Activated T-cell treated with anti-CD3 and anti-CD28 coated beads for 4 hours (primary cell): ENCODE results near the gene PDE5A.
"Not testable (repeated sequence)": the region's sequence is repeated elsewhere in the genome, so short reads cannot be mapped to it uniquely, and the experiment has no call there.

Source experiments
- DNase-seq: peaks from one replicate; pipeline ENCODE4 v3.0.0-alpha.2; 2020

The PDE5A gene

DNA sequence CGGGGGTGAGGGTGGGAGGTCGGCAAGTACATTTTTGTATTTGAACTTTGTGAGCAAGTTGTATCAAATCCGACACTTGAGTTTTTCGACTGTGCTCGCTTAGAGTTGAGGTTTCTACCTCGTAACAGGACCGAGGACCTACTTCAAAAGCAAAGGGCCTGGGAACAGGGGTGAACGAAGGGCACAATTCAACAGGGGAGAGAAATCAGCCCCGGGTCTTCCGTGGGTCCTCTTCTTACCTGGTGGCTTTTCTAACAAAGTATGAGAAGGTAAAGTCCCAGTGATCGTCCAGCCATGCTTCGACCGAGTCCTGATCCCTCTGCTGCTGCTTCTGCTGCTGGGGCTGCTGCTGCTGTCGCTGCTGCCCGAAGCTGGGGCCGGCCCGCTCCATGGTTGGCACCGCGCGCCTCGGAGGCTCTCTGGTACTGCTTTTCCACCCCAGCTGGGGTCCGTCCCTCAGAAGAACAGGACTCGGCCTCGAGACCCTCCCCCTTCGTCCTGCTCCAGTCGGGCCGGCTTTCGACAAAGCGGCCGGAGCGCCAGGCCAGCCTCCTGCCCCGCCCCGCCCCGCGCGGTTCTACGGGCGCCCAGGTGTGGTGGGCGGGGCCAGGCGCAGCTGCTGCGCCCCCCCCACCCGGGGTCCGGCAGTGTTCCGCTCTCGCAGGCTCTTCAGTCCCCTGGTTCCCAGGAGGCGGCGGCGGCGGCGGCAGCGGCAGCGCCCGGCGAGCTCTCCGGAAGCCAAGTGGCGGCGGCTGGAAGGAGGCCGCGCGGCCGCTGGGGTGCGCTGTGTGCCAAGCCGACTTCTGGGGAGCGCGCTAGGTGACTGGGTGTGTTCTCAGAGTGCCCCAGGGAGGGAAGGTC lies at the start of gene PDE5A:
Gene PDE5A (minus strand): TSS at position 524 of the 861 bp plus-strand sequence. CDS start 133 bp downstream, at position 391.
- DNase-seq, result peak; percentile 57

DNA sequence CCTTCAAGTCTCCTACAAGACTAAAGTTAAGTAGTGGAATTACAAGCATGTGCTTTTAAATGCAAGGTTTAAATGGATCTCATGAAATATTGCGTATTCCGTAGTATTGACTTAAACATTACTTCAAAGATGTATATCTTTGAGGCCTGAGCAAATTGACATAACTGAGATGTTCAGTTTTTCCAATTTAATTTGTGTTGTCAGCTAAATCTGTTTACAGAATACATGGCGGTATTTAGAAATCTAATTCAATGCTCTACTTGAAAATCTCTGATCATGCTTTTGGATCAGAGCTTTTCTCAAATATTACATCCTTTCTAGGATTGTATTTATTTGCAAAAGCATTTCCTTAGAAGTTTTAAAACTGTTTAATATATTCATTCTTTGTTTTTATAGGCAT lies 47.5 kb upstream of the PDE5A start:
- DNase-seq, result no peak

DNA sequence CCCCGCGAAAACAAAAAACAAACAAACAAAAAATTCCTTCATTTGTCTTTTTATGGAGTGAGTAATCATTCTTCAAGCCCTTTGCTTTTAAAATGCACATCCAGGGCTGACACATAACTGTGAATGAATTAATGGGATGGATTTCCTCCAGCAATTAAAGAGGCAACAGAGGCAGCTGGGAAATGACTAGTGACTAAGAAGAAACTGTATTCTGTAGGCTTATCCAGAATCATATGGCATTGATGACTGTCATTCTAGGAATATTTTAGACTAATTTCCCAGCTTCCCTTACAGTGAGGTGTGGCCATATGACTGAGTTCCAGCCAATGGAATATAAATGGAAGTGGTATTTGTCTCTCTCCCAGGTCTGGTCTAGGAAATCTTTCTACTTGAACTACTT lies 46.8 kb upstream of the PDE5A start:
- DNase-seq, result no peak

DNA sequence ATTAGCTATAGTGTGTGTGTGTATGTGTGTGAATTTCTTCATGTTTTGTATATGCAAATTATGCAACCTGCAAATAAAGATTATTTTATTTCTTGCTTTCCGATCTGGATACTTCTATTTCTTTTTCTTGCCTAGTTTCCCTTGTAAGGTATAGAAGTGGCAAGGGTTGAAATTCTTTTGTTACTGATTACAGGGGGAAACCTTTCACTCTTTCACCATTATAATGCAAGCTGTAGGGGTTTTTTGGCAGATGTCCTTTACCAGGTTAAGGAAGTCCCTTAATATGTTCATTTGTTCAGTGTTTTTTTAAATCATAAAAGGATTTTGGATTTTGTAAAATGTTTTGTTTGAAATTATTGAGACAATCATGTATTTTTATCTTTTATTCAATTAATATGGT lies 44.3 kb upstream of the PDE5A start:
- no peak for DNase-seq

DNA sequence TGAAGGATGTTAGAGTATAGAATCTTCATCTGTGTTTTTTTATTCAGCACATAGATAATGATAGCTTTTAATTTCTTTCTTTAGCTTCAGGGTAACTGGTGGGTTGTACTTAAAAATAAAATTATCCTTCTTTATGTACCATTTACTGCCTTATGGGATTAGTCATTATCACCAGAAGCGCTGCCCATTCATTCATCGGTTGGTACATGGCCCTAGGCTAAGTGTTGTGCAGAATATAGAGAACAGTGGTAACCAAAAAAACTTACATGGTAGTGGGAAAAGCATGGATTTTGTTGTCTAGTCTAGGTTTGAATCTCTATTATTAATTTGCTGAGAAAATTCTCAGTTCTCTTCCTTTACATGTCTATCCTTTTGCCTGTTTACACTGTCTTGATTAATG lies 43.5 kb upstream of the PDE5A start:
- DNase-seq, result no peak

DNA sequence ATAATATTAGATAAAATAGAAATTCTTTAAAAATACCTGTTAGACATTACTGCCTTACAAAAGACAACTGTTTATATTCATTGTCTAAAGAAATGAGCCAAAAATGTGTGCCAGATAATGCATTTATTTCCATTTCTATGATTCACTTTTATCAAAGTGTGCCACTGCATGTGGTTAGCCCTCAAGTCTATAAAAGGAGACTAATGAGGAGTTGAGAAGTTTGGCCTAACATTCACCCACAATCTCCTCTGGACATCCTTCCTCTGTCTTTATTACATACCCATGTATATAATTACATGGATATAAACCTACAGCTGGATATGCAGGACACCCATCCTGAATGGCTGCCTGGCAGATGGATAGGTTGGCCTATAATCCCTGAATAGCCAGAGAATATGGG lies 42.6 kb upstream of the PDE5A start:
- DNase-seq, result no peak

DNA sequence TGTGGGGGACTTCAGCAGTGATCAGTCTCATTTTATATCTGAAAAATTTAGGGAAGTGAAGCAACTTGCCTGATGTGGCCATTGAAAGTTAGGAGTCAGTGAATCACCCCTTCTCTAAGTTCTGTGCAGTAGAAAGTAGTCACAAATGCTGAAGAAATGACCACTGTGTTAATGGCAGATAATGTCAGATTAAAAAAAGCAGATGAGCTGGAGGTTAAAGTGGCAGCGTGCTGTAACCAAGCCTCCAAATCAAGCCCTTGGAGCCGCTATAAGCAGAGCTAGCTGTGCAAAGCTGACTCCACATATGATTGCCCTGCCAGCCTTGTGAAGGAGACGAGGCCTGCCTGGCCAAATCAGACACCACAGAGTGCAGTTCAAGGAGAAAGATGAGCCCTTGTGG lies 39.2 kb upstream of the PDE5A start:
- DNase-seq, result no peak

DNA sequence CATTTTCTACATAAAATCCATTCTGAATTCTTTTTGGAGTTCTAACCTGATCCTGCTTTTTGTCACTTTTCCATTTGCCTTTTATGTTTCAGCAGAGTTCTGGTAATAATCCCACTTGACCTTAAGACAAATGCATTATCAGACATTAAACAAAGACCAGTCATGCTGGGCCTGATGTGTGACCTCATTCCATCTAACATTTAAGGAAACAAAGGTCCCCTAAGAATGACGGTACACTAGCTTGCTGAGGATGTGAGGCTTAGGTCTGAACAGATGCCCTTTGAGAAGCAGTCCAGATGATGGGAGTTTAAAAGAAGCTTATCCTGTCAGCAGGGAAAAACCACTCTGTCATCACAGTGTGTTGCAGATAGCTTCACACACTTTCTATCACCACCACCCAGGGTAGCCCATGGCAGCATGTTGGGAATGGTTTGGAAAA lies 38.1 kb upstream of the PDE5A start:
- DNase-seq, result no peak

DNA sequence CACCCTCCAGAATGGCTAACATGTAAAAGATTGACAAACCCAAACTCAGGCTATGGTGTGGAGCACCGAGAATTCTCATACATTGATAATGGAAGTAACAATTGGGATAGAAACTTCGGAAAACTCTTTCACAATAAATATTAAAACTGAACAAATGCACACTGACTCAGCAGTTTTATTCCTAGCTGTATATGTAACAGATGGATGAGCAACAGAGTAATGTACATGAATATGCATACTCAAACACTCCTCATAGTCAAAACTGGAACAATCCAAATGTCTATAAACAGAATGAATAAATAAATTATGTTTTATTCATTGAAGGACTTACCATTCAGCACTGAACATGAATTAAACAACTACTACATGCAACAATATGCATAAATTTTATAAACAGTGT lies 37.1 kb upstream of the PDE5A start:
- no peak for DNase-seq

DNA sequence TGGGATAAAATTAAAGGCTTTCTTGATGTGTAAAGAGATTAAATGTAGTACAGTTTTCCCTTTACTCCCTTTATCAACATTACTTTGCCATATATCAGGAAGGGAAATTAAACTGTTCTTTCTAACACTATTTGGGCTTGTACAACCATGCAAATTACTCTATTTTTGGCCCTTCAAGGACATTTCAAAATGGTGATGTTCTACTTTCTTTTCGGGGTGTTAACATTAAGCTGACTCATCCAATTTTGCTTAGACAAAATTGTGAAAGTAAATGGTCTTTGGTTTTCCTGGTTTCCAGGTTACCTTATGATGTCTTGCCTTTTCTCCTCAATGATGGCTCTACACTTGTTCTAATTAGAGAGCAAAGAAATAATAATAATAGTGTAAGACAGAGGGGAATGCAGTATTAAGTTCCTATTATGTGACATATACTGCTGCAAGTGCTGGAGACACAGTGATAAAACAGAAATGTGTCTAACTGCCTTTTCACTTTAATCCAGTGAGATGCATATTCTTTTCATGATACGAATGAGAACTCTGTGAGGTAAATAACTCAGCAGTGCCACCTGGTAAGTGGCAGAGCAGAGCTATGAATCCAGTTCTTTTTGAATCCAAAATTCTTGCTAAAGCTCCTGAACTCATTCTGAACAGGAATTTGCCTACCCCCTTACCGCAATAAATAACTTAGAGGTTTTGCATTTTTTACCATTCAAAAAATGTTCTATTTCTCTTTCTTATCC lies 35.7 kb upstream of the PDE5A start:
- no peak for DNase-seq

DNA sequence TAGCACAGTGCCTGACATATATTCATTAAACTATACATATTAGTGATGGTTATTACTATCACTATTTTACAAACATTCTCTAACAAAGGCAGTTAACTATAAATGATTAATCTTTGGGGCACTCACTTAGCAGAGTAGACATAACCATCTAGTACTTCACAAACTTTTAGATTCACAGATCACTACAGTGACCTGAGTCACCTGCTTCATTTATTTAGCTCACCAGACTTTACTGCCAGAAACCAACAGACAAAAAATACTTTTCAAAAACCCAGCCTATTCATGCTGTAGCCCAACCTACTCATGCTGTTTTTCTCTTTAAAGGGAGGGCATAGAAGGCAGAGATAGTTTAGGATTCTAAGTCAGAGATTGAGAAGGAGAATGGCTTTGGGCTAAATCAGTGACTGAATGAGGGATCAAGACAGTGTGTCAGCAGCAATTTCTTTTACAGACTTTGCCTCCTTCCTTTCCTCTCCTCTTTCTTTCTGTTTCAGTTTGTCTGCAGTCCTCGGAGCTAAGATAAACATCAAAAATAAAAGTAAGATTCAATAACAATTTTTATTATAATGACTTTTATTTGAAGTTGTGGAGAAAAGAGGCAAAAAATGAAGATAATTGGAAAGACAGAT lies 34.7 kb upstream of the PDE5A start:
- no peak for DNase-seq

DNA sequence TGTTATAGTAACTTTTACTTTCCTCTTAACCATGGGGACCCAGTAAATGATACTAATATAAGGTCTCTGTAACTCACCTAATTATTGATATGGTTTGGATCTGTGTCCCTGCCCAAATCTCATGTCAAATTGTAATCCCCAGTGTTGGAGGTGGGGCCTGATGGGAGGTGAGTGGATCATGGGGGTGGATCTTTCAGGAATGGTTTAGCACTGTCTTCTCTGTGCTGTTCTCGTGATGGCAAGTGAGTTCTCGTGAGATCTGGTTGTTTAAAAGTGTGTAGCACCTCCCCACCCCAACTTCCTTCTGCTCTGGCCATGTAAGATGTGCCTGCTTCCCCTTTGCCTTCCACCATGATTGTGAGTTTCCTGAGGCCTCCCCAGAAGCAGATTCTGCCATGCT lies 34.0 kb upstream of the PDE5A start:
- not testable (repeated sequence) for DNase-seq

DNA sequence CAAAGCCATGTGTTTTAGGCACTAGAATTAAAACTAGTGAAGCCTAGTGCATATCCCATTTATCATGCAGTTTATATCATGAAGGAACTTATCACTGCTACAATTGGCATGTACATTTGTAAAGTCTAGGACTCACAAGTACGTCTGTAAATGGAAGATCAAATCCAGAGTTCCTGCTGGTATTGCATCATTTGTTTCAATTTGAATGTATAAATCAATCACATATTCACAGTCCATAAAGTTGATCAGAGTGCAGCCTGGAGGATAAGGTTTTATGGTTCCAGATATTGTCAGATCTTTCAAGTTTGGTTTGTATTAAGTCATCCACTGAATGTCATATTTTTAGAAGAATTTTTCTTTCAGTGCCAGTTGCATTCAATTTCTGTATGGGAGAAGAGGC lies 32.6 kb upstream of the PDE5A start:
- DNase-seq, result no peak

DNA sequence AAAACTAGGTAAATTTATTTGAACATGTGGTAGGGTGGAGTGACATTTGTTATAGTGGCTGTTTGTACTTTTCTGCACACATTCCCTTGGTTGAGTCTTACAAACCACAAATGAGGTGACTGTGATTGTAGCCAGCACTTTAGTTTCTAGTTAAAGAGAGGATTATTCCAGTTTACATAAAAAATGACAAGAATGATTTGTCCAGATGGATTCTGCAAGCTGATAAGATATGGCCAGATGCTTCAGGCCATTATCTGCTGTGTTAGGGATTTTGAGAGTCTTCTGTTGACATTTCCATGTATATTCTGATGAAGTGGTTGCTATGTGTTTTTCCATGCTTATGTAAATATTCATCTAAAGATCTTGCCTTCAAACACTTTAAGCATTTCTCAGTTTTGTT lies 31.0 kb upstream of the PDE5A start:
- no peak for DNase-seq

DNA sequence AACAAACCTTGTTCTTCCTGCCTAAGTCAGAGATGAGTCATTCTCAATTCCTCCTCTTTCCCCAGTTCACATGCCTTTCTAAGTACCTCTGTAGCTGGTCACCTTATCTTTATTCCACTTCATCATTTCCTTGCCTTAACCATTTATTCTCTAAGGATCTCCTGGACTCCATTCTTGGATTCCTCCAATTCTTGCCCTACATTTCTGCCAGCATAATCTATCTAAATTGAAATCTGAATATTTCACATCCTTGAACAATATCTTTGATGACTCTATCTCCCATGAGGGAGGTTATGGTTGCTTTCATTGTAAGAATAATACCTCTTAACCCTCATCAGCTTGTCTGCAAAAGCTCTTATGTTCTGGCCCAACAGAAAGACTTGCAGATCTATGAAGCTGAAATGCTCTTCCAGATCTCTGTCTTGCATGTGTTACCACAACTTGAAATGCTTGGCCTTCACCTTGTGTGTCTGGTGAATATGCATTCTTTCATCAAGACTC lies 28.6 kb upstream of the PDE5A start:
- DNase-seq, result no peak

DNA sequence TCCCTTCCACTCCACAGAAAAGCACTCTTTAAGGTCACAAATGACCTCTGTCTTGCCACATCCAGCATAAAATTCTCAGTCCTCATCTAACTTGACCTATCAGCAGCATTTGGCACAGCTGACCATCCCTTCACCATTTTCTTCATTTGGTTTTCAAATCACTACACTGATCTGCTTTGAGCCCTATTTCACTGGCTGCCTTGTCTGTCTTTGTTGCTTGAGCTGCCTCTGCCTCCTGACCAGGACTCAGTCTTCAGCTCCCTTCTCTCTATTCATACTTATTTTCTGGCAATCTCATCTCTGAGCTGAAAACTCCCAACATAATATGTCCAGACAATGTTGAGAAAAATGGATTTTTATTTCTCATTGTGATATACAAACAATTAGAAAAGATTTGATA lies 27.7 kb upstream of the PDE5A start:
- DNase-seq, result no peak

DNA sequence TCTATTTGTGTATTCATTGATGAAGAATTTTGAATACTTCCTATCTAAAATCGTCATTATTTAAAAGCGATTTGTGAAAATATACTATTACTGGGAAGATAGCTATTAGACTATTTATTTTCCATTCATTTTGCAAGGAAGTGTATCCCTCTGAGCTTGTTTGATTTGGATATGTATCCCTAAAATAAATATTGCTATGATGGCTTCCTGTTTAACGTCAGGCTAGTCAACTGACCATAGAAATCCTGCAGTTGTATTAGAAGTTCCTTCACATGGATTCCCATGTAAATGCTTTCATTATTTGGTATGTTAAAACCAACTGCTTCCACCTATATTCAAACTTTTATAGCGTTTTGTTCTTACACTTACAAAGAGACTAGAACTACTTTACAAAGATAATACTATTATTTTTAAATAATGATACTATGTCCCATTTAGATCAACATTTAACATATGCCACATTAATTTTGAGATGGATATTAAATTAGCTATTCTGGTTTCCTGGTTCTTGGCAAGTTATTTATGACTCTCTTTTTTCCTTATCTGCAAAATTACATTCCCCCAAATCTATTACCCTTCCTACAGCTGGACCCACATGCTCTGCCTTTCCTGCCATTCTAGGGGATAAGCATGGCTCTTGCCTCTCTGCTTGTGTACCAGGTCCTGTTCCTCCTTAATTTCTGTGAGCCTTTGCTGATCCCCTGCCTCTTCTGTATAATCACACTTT lies 26.7 kb upstream of the PDE5A start:
- DNase-seq, result no peak

DNA sequence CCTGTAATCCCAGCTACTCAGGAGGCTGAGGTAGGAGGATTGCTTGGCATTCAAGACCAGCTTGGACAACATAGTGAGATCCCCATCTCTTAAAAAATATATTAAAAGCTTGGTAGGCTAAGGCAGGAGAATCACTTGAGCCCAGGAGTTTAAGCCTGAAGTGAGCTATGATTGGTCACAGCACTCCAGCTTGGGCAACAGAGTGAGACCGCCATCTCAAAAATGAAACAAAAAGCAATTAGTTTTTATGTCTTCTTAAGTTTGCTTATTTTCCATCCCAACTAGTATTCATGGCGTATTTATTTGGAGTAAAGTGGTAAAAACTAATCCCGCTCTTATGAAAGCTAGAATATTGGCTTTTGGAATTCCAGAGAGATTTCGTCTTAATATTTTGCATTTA lies 25.4 kb upstream of the PDE5A start:
- no peak for DNase-seq

DNA sequence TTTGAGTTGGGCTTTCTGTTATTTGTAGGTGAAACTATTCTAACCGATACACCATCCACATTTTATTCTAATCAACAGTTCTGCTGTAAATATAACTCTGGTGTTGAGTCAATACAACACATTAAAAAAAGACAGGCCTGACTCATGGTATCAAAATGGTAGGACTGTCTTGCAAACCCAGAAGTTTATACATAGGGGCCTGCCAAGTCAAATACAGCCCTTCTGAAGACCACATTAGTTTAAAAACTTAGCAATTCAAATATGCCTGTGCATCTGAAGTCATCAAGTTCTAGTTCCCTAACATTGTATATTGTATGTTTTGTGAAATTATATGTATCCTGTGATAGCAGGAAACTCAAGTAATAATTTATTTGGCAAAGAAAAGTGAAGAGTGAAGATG lies 24.4 kb upstream of the PDE5A start:
- DNase-seq, result no peak

DNA sequence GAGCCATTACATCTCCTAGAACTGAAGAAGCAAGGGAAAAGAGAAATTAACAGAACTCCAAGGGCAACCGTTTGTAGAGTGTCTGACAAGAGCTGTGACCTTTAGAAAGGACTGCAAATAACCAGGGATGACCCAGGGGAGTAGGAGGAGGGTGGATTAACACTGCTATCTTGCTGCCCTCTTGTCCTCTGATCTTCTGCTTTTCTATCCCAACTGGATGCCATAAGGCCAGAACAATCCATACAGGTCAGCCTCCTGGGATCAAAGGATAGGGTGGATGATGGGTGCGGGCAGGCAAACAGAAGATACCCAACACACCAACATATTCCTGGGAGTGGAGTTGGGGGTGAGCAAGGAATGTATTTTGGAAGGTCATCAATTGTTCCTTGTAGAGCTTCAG lies 19.8 kb upstream of the PDE5A start:
- no peak for DNase-seq

DNA sequence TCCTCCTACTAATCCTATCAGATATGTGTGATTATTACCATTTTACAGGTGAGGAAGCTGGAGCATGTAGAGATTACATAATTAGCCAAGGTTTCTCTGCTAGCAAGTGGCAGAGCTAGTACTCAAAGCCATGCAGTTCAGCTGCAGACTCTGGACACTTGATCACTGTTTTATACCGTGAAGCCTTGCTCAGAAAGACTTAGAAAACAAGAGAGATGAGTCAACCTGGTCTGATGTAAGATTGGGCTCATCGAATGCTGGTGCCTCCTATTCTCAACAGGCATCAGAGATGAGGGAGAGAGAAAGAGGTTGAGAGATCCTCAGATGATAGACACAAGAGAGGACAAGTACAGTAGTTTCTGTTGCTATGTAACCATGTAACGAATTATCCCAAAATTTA lies 19.0 kb upstream of the PDE5A start:
- no peak for DNase-seq

DNA sequence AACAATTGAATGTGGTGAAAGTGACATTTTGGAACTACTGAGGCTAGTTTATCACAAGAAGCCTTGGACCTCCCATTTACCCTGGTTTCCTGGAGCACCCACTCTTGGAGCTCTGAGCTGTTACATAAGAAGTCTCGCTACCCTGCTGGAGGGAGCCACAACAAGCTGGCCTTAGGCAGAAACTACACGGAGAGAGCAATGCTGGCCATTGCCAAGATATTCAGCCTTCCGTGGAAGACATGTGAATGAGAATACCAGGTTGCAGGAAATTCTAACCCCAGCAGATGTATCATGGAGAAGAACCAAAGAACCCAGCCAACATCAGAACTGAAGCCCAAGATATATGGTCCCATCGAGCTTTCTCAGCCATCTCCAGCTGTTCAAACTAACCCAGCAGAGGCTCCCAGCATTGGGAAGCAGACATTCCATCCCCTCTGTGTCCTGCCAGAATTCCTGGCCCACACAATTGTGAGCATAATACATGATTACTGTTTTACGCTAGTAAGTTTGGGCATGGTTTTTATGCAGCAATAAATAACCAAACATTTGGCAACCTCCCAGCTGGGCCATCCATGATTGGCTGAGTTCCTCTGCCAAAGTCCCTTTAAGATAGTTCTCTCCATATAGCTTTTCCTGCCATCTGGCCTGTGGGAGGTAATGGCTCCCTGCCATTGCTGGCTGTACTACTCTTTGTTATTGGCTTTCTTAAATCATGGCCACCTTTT lies 17.9 kb upstream of the PDE5A start:
- DNase-seq, result no peak
